ENCODE results near the gene RUSC1. TPM values are rescaled to one million over a fixed set of nuclear protein-coding genes. Genes with fewer than 3 reads are reported as not detected.

RUSC1 gene
- polyA plus RNA-seq, 4 donors = 30.3 to 43.0 (median 38.6) TPM

Other genes starting within 250 kb of the RUSC1 start
- 1 to 10 TPM; 4.9 to 9.4 (median 6.7) TPM for gene EFNA3, start 242.1 kb upstream of the RUSC1 start, polyA plus RNA-seq (ENCODE audit: insufficient read length in 4 of 4)
- gene EFNA1, start 193.0 kb upstream of the RUSC1 start, polyA plus RNA-seq (ENCODE audit: insufficient read length in 4 of 4) = 10 to 100 TPM; 58.7 to 76.2 (median 70.8) TPM
- gene SLC50A1, start 185.0 kb upstream of the RUSC1 start, polyA plus RNA-seq (ENCODE audit: insufficient read length in 4 of 4) = 10 to 100 TPM; 51.5 to 61.1 (median 55.4) TPM
- gene DPM3, start 180.4 kb upstream of the RUSC1 start, polyA plus RNA-seq (ENCODE audit: insufficient read length in 4 of 4) = 10 to 100 TPM; 31.3 to 64.7 (median 45.2) TPM
- gene KRTCAP2, start 147.6 kb upstream of the RUSC1 start, polyA plus RNA-seq (ENCODE audit: insufficient read length in 4 of 4) = 100 to 1,000 TPM; 124 to 166 (median 137) TPM
- 1 to 10 TPM; 2.7 to 6.4 (median 4.9) TPM for gene TRIM46, start 147.0 kb upstream of the RUSC1 start, polyA plus RNA-seq (ENCODE audit: insufficient read length in 4 of 4)
- 10 to 100 TPM; 26.3 to 54.2 (median 37.5) TPM for gene THBS3, start 113.0 kb upstream of the RUSC1 start, polyA plus RNA-seq (ENCODE audit: insufficient read length in 4 of 4)
- 10 to 100 TPM; 38.3 to 49.0 (median 44.8) TPM for gene MTX1, start 112.2 kb upstream of the RUSC1 start, polyA plus RNA-seq (ENCODE audit: insufficient read length in 4 of 4)
- gene ENTREP3, start 65.4 kb upstream of the RUSC1 start, polyA plus RNA-seq (ENCODE audit: insufficient read length in 4 of 4) = 10 to 100 TPM; 18.7 to 34.5 (median 28.5) TPM
- gene SCAMP3, start 58.5 kb upstream of the RUSC1 start, polyA plus RNA-seq (ENCODE audit: insufficient read length in 4 of 4) = 10 to 100 TPM; 58.8 to 71.7 (median 63.7) TPM
- 10 to 100 TPM; 63.7 to 96.6 (median 80.8) TPM for gene CLK2, start 47.4 kb upstream of the RUSC1 start, polyA plus RNA-seq (ENCODE audit: insufficient read length in 4 of 4)
- gene HCN3, start 43.4 kb upstream of the RUSC1 start, polyA plus RNA-seq (ENCODE audit: insufficient read length in 4 of 4) = 10 to 100 TPM in 2 of 4 donors, 1 to 10 TPM in 2; 7.0 to 14.6 (median 11.2) TPM
- 1 to 10 TPM; 5.4 to 9.3 (median 8.7) TPM for gene PKLR, start 19.5 kb upstream of the RUSC1 start, polyA plus RNA-seq (ENCODE audit: insufficient read length in 4 of 4)
- gene FDPS, start 12.0 kb upstream of the RUSC1 start, polyA plus RNA-seq (ENCODE audit: insufficient read length in 4 of 4) = 100 to 1,000 TPM; 175 to 189 (median 181) TPM
- gene ASH1L, start 241.9 kb downstream of the RUSC1 start, polyA plus RNA-seq (ENCODE audit: insufficient read length in 4 of 4) = 10 to 100 TPM; 30.9 to 50.4 (median 43.5) TPM

Data from left renal cortex interstitium (tissue), 4 donors.